SU-DHL-6 (cell line): ENCODE results near the gene TCEAL1.

Source experiments
- H2AFZ ChIP-seq: fragments of 200-600 bp; sonication (generic); 2 replicates; pipeline ENCODE4 v1.6.1; 2014; ENCODE audit warnings: low read depth, mild to moderate bottlenecking, moderate library complexity, mixed read lengths, antibody characterized with exemption, low read length; ENCODE audit not compliant: severe bottlenecking
- H3F3A ChIP-seq: fragments of 200-600 bp; shearing (Covaris generic); 2 replicates; pipeline ENCODE4 v1.6.0; 2016; ENCODE audit warnings: antibody characterized with exemption, mild to moderate bottlenecking; ENCODE audit not compliant: insufficient read depth
- H3K27ac ChIP-seq: fragments of 200-600 bp; sonication (generic); 2 replicates; pipeline ENCODE4 v1.5.1; 2016; ENCODE audit warnings: low read depth, mild to moderate bottlenecking, low read length, moderate library complexity, mixed read lengths
- H3K27me3 ChIP-seq: fragments of 200-600 bp; sonication (generic), shearing (Covaris generic); 2 replicates; pipeline ENCODE4 v1.6.0; 2014; ENCODE audit warnings: mild to moderate bottlenecking, low read length
- H3K36me3 ChIP-seq: fragments of 200-600 bp; sonication (generic); 2 replicates; pipeline ENCODE4 v1.6.1; 2014; ENCODE audit warnings: mild to moderate bottlenecking, low read length, mixed read lengths
- H3K4me2 ChIP-seq: fragments of 300-600, 200-600 bp; shearing (Covaris generic), sonication (generic); 2 replicates; pipeline ENCODE4 v1.6.0; 2014; ENCODE audit warnings: low read length, low read depth, mild to moderate bottlenecking; ENCODE audit not compliant: poor library complexity, severe bottlenecking
- H3K4me3 ChIP-seq: fragments of 200-600 bp; sonication (generic); 2 replicates; pipeline ENCODE4 v1.5.1; 2014; ENCODE audit warnings: antibody characterized with exemption, low read length, mild to moderate bottlenecking, mixed read lengths; ENCODE audit not compliant: insufficient read depth, poor library complexity, severe bottlenecking
- H3K79me2 ChIP-seq: fragments of 200-600 bp; sonication (generic); 2 replicates; pipeline ENCODE4 v1.6.1; 2014; ENCODE audit warnings: mild to moderate bottlenecking, low read length, moderate library complexity; ENCODE audit not compliant: insufficient read depth
- H3K9ac ChIP-seq: fragments of 200-600 bp; sonication (generic); 2 replicates; pipeline ENCODE4 v1.7.0; 2014; ENCODE audit warnings: mild to moderate bottlenecking, low read length
- H3K9me2 ChIP-seq: fragments of 200-600 bp; sonication (generic); replicated peaks from 2 replicates; pipeline ENCODE4 v1.6.1; 2014; ENCODE audit warnings: low read length; ENCODE audit not compliant: insufficient read depth
- H3K9me3 ChIP-seq: fragments of 200-600 bp; sonication (generic); 2 replicates; pipeline ENCODE4 v1.6.1; 2014; ENCODE audit warnings: low read length, mixed read lengths; ENCODE audit not compliant: insufficient read depth
- H4K20me1 ChIP-seq: fragments of 200-600 bp; sonication (generic); 2 replicates; pipeline ENCODE4 v1.6.1; 2014; ENCODE audit warnings: low read depth, mild to moderate bottlenecking, antibody characterized with exemption, low read length, moderate library complexity, mixed read lengths
- CTCF ChIP-seq: fragments of 200-600 bp; sonication (generic); IDR thresholded peaks from one replicate; pipeline ENCODE4 v1.5.1; 2017; ENCODE audit warnings: antibody characterized with exemption, mild to moderate bottlenecking, low read length, moderate library complexity; ENCODE audit not compliant: insufficient read depth, poor library complexity, severe bottlenecking
- EZH2phosphoT487 ChIP-seq: fragments of 200-600 bp; sonication (generic), shearing (Covaris generic); conservative IDR thresholded peaks from 2 replicates; pipeline ENCODE4 v1.6.1; 2018; ENCODE audit warnings: mild to moderate bottlenecking, antibody characterized with exemption, low read length, moderate library complexity, mixed read lengths

TCEAL1 gene

DNA sequence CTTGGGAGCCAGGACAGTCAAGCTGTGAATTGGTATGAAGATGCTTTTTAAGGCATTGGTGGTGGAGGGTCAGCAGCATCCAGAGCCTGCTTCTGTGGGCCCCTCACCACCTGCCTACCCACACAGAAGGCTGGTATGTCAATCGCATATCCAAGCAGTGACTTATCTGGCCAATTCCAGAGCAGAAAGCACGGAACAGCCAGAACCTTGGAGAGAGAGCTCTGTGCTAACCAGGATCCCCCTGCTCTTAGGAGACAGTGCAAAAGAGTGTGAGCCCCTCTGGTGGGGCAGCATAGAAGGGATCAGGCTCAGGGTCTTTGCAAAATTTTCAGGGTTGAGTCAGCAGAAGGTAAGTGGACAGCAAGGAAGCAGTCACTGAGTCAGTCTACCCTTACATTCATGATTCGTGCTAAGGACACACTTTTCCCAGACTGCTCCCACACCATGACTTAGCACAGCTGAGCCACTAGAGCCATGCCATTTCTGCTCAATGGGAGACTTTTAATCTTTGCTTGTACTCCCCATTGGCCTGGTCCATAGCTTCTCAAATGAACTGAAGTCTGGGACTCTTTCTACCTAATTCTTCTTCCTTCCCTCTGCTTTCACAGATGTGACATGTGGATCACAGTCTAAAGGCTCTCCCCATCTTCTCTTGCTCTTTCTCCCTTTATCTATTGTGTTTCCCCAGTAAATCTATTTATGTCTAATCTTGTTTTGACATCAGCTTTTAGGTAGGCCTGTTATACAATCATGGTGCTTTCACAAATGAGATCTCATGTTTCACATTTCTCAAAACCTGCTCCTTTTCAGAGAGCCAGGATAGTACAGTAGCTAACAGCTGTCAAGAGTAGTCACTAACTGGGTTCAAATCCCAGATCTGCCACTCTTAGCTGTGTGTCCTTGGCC lies 37.7 kb downstream of the TCEAL1 start:
- no peaks in the 10 kb centered on the region for H3K9me3 ChIP-seq
- no peaks in the 10 kb centered on the region for H3K9me2 ChIP-seq
- no peak overlapping the region for H3K9ac ChIP-seq
- no peaks in the 10 kb centered on the region for H4K20me1 ChIP-seq
- no peaks in the 10 kb centered on the region for H3K79me2 ChIP-seq
- H3K4me3 ChIP-seq: no peak overlapping the region
- H3K36me3 ChIP-seq: no peaks in the 10 kb centered on the region
- no peaks in the 10 kb centered on the region for H3F3A ChIP-seq
- H3K27me3 ChIP-seq: no peaks in the 10 kb centered on the region
- TF ChIP-seq CTCF: no peak
- TF ChIP-seq EZH2phosphoT487: no peak
- no peak overlapping the region for H3K27ac ChIP-seq
- H2AFZ ChIP-seq: no peak overlapping the region
- no peak overlapping the region for H3K4me2 ChIP-seq

- Histone ChIP-seq H4K20me1 (no peaks in the 10 kb centered on the region), H3K36me3 (no peaks in the 10 kb centered on the region), H3K4me2 (no peak overlapping the region), H3K27ac (no peak overlapping the region), H3K27me3 (no peaks in the 10 kb centered on the region), H3K9ac (no peak overlapping the region), H3K9me2 (no peaks in the 10 kb centered on the region), H3F3A (no peaks in the 10 kb centered on the region; the same call in 1 of the 2 replicates), H2AFZ (no peak overlapping the region), H3K4me3 (no peak overlapping the region), H3K79me2 (no peaks in the 10 kb centered on the region), H3K9me3 (no peaks in the 10 kb centered on the region)
- TF ChIP-seq CTCF (no peak), EZH2phosphoT487 (no peak)
Measured at GRCh38 chrX:103669745-103670144, 41.0 kb downstream of the TCEAL1 start.

GRCh38 chrX:103674531-103675454 lies 46.0 kb downstream of the TCEAL1 start:
- H3F3A ChIP-seq: peaks cover 2% of the 10 kb centered on the region; the same call in 1 of the 2 replicates
- no peak overlapping the region for H2AFZ ChIP-seq
- TF ChIP-seq CTCF: no peak
- no peak for TF ChIP-seq EZH2phosphoT487
- no peak overlapping the region for H3K9ac ChIP-seq
- no peak overlapping the region for H3K4me3 ChIP-seq
- no peaks in the 10 kb centered on the region for H3K79me2 ChIP-seq
- H3K27me3 ChIP-seq: no peaks in the 10 kb centered on the region
- H3K9me2 ChIP-seq: no peaks in the 10 kb centered on the region
- peaks cover 4% of the 10 kb centered on the region; the same call in 1 of the 2 replicates for H3K36me3 ChIP-seq
- H3K4me2 ChIP-seq: no peak overlapping the region
- no peak overlapping the region for H3K27ac ChIP-seq
- H4K20me1 ChIP-seq: no peaks in the 10 kb centered on the region
- no peaks in the 10 kb centered on the region for H3K9me3 ChIP-seq
